Natural killer cell (primary cell): Measurements from ENCODE around the gene PRDM10. TPM values are rescaled to one million over a fixed set of nuclear protein-coding genes. Genes with fewer than 3 reads are reported as not detected.

Experiments used
- ATAC-seq, 3 donors: fragments of 150-1000 bp in 2 of 3; fragments of 200-7000 bp in 1 of 3; cut with Tn5 transposase; 1 replicate in 1 of 3; 2 replicates in 2 of 3; pipeline ENCODE4 v1.10.0; 2021; ENCODE audit warnings: mild to moderate bottlenecking in 2 of 3, moderate library complexity in 2 of 3
- DNase-seq, 2 donors: peaks; one replicate each; pipeline versions ENCODE4 v3.0.0 to v3.0.0-alpha.2; 2013 to 2021; ENCODE audit warnings: mixed read lengths in 1 of 2
- H3K27ac ChIP-seq: one replicate; pipeline ENCODE4 v1.5.1; 2013; ENCODE audit warnings: mild to moderate bottlenecking, low read length
- H3K27me3 ChIP-seq: one replicate; pipeline ENCODE4 v1.6.1; 2013; ENCODE audit warnings: low read length; ENCODE audit not compliant: control insufficient read depth, insufficient read depth
- H3K36me3 ChIP-seq: one replicate; pipeline ENCODE4 v1.6.1; 2013; ENCODE audit warnings: low read length; ENCODE audit not compliant: control insufficient read depth, insufficient read depth
- H3K4me1 ChIP-seq: one replicate; pipeline ENCODE4 v1.6.1; 2013; ENCODE audit warnings: low read length; ENCODE audit not compliant: control insufficient read depth, insufficient read depth
- H3K4me3 ChIP-seq: one replicate; pipeline ENCODE4 v1.5.1; 2013; ENCODE audit warnings: low read length
- H3K9me3 ChIP-seq: one replicate; pipeline ENCODE4 v1.6.1; 2013; ENCODE audit warnings: low read length; ENCODE audit not compliant: control insufficient read depth, insufficient read depth
- H3K27ac Mint-ChIP-seq, 2 donors: one replicate each; pipeline ENCODE4 v1.8.0; 2022; ENCODE audit warnings: mild to moderate bottlenecking in 2 of 2, mixed read lengths in 2 of 2, moderate library complexity in 1 of 2
- H3K27me3 Mint-ChIP-seq, 2 donors: one replicate each; pipeline ENCODE4 v1.8.0; 2022; ENCODE audit warnings: low read depth in 2 of 2, mixed read lengths in 2 of 2
- H3K36me3 Mint-ChIP-seq: one replicate; pipeline ENCODE4 v1.8.0; 2022; ENCODE audit warnings: mixed read lengths
- H3K4me1 Mint-ChIP-seq, 2 donors: one replicate each; pipeline ENCODE4 v1.8.0; 2022; ENCODE audit warnings: mixed read lengths in 2 of 2
- H3K4me3 Mint-ChIP-seq: one replicate; pipeline ENCODE4 v1.8.0; 2022; ENCODE audit warnings: mild to moderate bottlenecking, moderate library complexity, mixed read lengths
- H3K9me3 Mint-ChIP-seq, 2 donors: one replicate each; pipeline ENCODE4 v1.8.0; 2022; ENCODE audit warnings: mixed read lengths in 2 of 2
- WGBS: methylation state at CpG from one replicate; pipeline ENCODE4 v1.1.7; 2013; ENCODE audit warnings: missing lambda C conversion rate; ENCODE audit not compliant: insufficient coverage; 5-methylcytosine and 5-hydroxymethylcytosine counted together
- intact Hi-C: fragments of 100-400 bp; cut with micrococcal nuclease; formaldehyde crosslinking; loops from one replicate; pipeline ENCODE4 v1.14.2; 2022
- total RNA-seq, 4 donors: library from RNA; stranded (reverse); fragments of 120-200 nt in 1 of 4; gene quantifications; one replicate each; pipeline versions ENCODE4 v1.2.3 to v1.2.4, GENCODE V29; 2013 to 2022
- TF ChIP-seq, protein P1 (sequence below): fragments of 200-600 bp; IDR thresholded peaks from one replicate; pipeline ENCODE4 v1.8.0; 2022; ENCODE audit warnings: antibody characterized with exemption

The PRDM10 gene
- total RNA-seq, 3 donors from 2014 or later (not counting 1 experiment from before 2014, with no cell fraction given), result 10.3 to 13.1 (median 12.5) TPM

DNA sequence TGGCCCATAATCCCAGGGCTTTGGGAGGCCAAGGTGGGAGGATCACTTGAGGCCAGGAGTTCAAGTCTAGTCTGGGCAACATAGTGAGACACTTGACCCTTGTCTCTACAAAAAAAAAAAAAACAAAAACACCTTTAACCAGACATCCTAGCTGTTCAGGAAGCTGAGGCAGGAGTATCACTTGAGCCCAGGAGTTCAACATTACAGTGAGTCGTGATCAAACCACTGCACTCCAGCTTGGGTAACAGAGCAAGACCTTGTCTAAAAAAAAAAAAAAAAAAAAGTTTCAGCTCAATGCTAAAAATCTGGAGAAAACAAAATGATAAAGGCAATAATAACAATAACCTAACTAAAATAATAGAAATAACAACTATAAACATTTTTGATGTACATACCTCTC lies 44.5 kb upstream of the PRDM10 start:
- no peak for ATAC-seq
- TF ChIP-seq, protein P1, sequence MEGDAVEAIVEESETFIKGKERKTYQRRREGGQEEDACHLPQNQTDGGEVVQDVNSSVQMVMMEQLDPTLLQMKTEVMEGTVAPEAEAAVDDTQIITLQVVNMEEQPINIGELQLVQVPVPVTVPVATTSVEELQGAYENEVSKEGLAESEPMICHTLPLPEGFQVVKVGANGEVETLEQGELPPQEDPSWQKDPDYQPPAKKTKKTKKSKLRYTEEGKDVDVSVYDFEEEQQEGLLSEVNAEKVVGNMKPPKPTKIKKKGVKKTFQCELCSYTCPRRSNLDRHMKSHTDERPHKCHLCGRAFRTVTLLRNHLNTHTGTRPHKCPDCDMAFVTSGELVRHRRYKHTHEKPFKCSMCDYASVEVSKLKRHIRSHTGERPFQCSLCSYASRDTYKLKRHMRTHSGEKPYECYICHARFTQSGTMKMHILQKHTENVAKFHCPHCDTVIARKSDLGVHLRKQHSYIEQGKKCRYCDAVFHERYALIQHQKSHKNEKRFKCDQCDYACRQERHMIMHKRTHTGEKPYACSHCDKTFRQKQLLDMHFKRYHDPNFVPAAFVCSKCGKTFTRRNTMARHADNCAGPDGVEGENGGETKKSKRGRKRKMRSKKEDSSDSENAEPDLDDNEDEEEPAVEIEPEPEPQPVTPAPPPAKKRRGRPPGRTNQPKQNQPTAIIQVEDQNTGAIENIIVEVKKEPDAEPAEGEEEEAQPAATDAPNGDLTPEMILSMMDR, result no peak
- Mint-ChIP-seq H3K27me3 (peaks cover 3 to 8% of the 10 kb centered on the region in 2 donors), H3K9me3 (no peaks in the 10 kb centered on the region), H3K27ac (no peak overlapping the region), H3K4me3 (no peak overlapping the region), H3K36me3 (no peaks in the 10 kb centered on the region), H3K4me1 (no peaks in the 10 kb centered on the region)
- no peak for DNase-seq
- intact Hi-C loops, result no loop called here
- 45% methylated on average over 1 of the region's 1 CpG for WGBS
- no peak overlapping the region for H3K27ac ChIP-seq
- no peak overlapping the region for H3K4me3 ChIP-seq
- no peaks in the 10 kb centered on the region for H3K27me3 ChIP-seq
- H3K4me1 ChIP-seq, result no peaks in the 10 kb centered on the region
- no peaks in the 10 kb centered on the region for H3K9me3 ChIP-seq
- no peaks in the 10 kb centered on the region for H3K36me3 ChIP-seq

DNA sequence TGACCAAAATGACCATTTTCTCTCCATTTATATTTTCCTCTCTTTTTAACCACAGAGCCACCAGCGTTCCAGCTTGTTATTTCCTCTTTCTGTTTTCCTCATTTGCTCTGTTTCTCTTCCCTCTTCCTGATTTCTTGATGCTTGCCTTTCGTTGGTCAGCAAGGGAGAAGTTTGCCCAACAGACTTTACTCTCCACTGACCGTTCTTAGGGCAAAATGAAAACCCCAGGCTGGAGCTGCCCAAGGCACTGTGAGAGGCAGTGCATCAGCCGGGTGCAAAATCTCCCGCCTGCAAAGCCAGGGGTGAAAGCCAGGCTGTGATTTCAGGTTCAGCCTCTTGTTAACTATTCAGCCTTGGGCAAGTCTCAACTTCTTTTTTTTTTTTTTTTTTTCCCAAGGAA lies 40.9 kb upstream of the PRDM10 start:
- ATAC-seq, result no peak
- no peaks in the 10 kb centered on the region for H3K9me3 ChIP-seq
- H3K27ac Mint-ChIP-seq, result no peak overlapping the region
- no peaks in the 10 kb centered on the region for H3K36me3 ChIP-seq
- no peaks in the 10 kb centered on the region for H3K36me3 Mint-ChIP-seq
- TF ChIP-seq, protein P1, result no peak
- no peak overlapping the region for H3K4me3 ChIP-seq
- no peaks in the 10 kb centered on the region for H3K9me3 Mint-ChIP-seq
- peaks cover under 1% of the 10 kb centered on the region in 2 donors for H3K4me1 Mint-ChIP-seq
- H3K27me3 Mint-ChIP-seq, result peaks cover 5 to 8% of the 10 kb centered on the region in 2 donors
- intact Hi-C loops, result no loop called here
- DNase-seq, result no peak
- WGBS, result 32% methylated on average over 5 of the region's 5 CpGs
- H3K27me3 ChIP-seq, result no peaks in the 10 kb centered on the region
- no peak overlapping the region for H3K4me3 Mint-ChIP-seq
- H3K27ac ChIP-seq, result no peak overlapping the region
- H3K4me1 ChIP-seq, result no peaks in the 10 kb centered on the region

DNA sequence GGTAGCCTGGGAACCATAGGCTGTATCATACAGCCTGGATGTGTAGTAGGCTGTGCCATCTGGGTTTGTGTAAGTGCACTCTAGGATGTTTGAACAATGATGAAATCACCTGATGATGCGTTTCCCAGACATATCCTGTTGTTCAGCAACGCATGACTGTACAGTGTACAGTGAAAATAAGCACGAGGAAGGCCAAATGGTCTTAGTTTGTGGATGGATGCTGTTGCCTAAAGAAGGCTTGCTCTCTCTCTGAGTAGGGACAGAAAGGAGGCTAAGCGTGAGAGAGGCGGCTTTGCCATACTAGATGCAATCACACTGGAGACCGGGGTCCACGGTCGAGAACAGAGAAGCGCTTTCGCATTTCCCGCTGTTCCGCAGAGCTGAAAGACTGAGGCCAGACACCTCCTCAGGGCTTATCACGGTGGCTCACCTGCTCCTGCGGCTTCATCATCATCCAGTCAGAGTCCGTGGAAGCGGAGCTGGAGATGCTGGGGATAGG lies 39.5 kb upstream of the PRDM10 start:
- TF ChIP-seq, protein P1, result no peak
- DNase-seq (peak in 1 of 2 donors; percentile 5), ATAC-seq (peak in 2 of 3 donors; percentile 12 to 35)
- Histone ChIP-seq H3K27me3 (no peaks in the 10 kb centered on the region), H3K9me3 (no peaks in the 10 kb centered on the region), H3K27ac (no peak overlapping the region), H3K36me3 (no peaks in the 10 kb centered on the region), H3K4me1 (peaks cover 6% of the 10 kb centered on the region), H3K4me3 (no peak overlapping the region)
- WGBS, result 85% methylated on average over 16 of the region's 16 CpGs
- H3K27ac Mint-ChIP-seq, result no peak overlapping the region
- intact Hi-C loops, result no loop called here
- H3K36me3 Mint-ChIP-seq, result no peaks in the 10 kb centered on the region
- H3K9me3 Mint-ChIP-seq, result no peaks in the 10 kb centered on the region
- H3K27me3 Mint-ChIP-seq, result peaks cover 9 to 16% of the 10 kb centered on the region in 2 donors
- H3K4me3 Mint-ChIP-seq, result no peak overlapping the region
- peaks cover 9 to 11% of the 10 kb centered on the region in 2 donors for H3K4me1 Mint-ChIP-seq
